H4 (cell line): ENCODE measurements around the gene ATP5F1A. TPM values are rescaled to one million over a fixed set of nuclear protein-coding genes. Genes with fewer than 3 reads are reported as not detected.
"Not testable (repeated sequence)": the region's sequence is repeated elsewhere in the genome, so short reads cannot be mapped to it uniquely, and the experiment has no call there.

Experiments
- DNase-seq: peaks from one replicate; pipeline ENCODE4 v3.0.0-alpha.2; 2015; ENCODE audit warnings: low spot score
- total RNA-seq: library from RNA; depleted of rRNA; stranded (reverse); fragments of >200 nt; shearing (Covaris generic); gene quantifications from 2 replicates; pipeline ENCODE4 v1.2.3, GENCODE V29; 2014; rRNA removed

Gene ATP5F1A
- 836 and 860 TPM in 2 replicates for total RNA-seq

- DNase-seq, result peak; percentile 77
Observed at GRCh38 chr18:46097801-46098615, at the start of gene ATP5F1A. Gene ATP5F1A (minus strand): TSS chr18:46098296. CDS start chr18:46098231, 65 bp downstream.

- DNase-seq, result no peak
Observed at GRCh38 chr18:46141199-46141598, 43.1 kb upstream of the ATP5F1A start.

GRCh38 chr18:46140173-46140572 lies 42.1 kb upstream of the ATP5F1A start:
- no peak for DNase-seq

GRCh38 chr18:46134920-46135675 lies 37.0 kb upstream of the ATP5F1A start:
- no peak for DNase-seq

- no peak for DNase-seq
Observed at GRCh38 chr18:46133534-46133933, 35.4 kb upstream of the ATP5F1A start.

GRCh38 chr18:46130549-46130948 lies 32.5 kb upstream of the ATP5F1A start:
- not testable (repeated sequence) for DNase-seq

- DNase-seq, result no peak
Observed at GRCh38 chr18:46130061-46130460, 32.0 kb upstream of the ATP5F1A start.

GRCh38 chr18:46126625-46127024 lies 28.5 kb upstream of the ATP5F1A start:
- DNase-seq, result not testable (repeated sequence)

GRCh38 chr18:46113751-46114150 lies 15.7 kb upstream of the ATP5F1A start:
- DNase-seq, result no peak

GRCh38 chr18:46110406-46110805 lies 12.3 kb upstream of the ATP5F1A start:
- no peak for DNase-seq

GRCh38 chr18:46109386-46109785 lies 11.3 kb upstream of the ATP5F1A start:
- DNase-seq, result no peak

GRCh38 chr18:46104128-46104911 lies 6.2 kb upstream of the ATP5F1A start, which contains the start of gene HAUS1:
Gene HAUS1 (plus strand): TSS chr18:46104385. CDS start chr18:46104412, 27 bp downstream.
- peak; percentile 74 for DNase-seq

- DNase-seq, result no peak
Observed at GRCh38 chr18:46099463-46099862, 1.4 kb upstream of the ATP5F1A start.

GRCh38 chr18:46098616-46098933 lies 479 bp upstream of the ATP5F1A start:
- DNase-seq, result no peak

GRCh38 chr18:46097431-46097800 lies 680 bp downstream of the ATP5F1A start:
- DNase-seq, result no peak

GRCh38 chr18:46096651-46097300 lies 1.3 kb downstream of the ATP5F1A start:
- DNase-seq, result no peak

GRCh38 chr18:46095532-46095931 lies 2.6 kb downstream of the ATP5F1A start:
- DNase-seq, result no peak

GRCh38 chr18:46088501-46088900 lies 9.6 kb downstream of the ATP5F1A start:
- DNase-seq, result not testable (repeated sequence)

GRCh38 chr18:46084431-46084830 lies 13.7 kb downstream of the ATP5F1A start:
- DNase-seq, result no peak

GRCh38 chr18:46080156-46080555 lies 17.9 kb downstream of the ATP5F1A start:
- no peak for DNase-seq

GRCh38 chr18:46079336-46079735 lies 18.8 kb downstream of the ATP5F1A start:
- no peak for DNase-seq
